ENCODE results near the gene RPA3. TPM values are rescaled to one million over a fixed set of nuclear protein-coding genes. Genes with fewer than 3 reads are reported as not detected.
A peak's percentile ranks its signal among the peaks of the same experiment; 100 is the strongest.
"Not testable (repeated sequence)": the region's sequence is repeated elsewhere in the genome, so short reads cannot be mapped to it uniquely, and the experiment has no call there.

The RPA3 gene
- total RNA-seq, 1 donor from 2014 or later = 18.4 TPM

- intact Hi-C loops (cut with DNase I) = no loop called here
- no peak for DNase-seq (ENCODE audit: low spot score)
These were observed 51.2 kb downstream of the RPA3 start for GRCh38 chr7:7667187-7667586.

- DNase-seq (ENCODE audit: low spot score) = no peak
- intact Hi-C loops (cut with DNase I) = no loop called here
These were observed 53.4 kb downstream of the RPA3 start for GRCh38 chr7:7665031-7665430.

GRCh38 chr7:7664291-7664690, 54.1 kb downstream of the RPA3 start:
- intact Hi-C loops (cut with DNase I) = no loop called here
- no peak for DNase-seq (ENCODE audit: low spot score)

- intact Hi-C loops (cut with DNase I) = no loop called here
These were observed 55.9 kb downstream of the RPA3 start for GRCh38 chr7:7662527-7662926.

GRCh38 chr7:7656459-7656858, 61.9 kb downstream of the RPA3 start:
- intact Hi-C loops (cut with DNase I); DNase-seq (ENCODE audit: low spot score): not testable (repeated sequence)

More at GRCh38 chr7:7662527-7662926, 55.9 kb downstream of the RPA3 start:
- DNase-seq (ENCODE audit: low spot score) = no peak

- intact Hi-C loops (cut with DNase I) = no loop called here
- DNase-seq (ENCODE audit: low spot score) = no peak
These were observed 63.3 kb downstream of the RPA3 start for GRCh38 chr7:7654964-7655715.

GRCh38 chr7:7653593-7654187, 64.7 kb downstream of the RPA3 start:
- intact Hi-C loops (cut with DNase I) = no loop called here
- no peak for DNase-seq (ENCODE audit: low spot score)

GRCh38 chr7:7652798-7653540, 65.4 kb downstream of the RPA3 start:
- intact Hi-C loops (cut with DNase I) = no loop called here
- no peak for DNase-seq (ENCODE audit: low spot score)

- DNase-seq (ENCODE audit: low spot score) = no peak
- intact Hi-C loops (cut with DNase I) = no loop called here
These were observed 66.9 kb downstream of the RPA3 start for GRCh38 chr7:7651479-7651878.

GRCh38 chr7:7650682-7651206, 67.7 kb downstream of the RPA3 start:
- DNase-seq (ENCODE audit: low spot score) = no peak
- intact Hi-C loops (cut with DNase I) = no loop called here

GRCh38 chr7:7647495-7648036, 70.8 kb downstream of the RPA3 start:
- intact Hi-C loops (cut with DNase I) = no loop called here

GRCh38 chr7:7642081-7642480, 76.3 kb downstream of the RPA3 start:
- intact Hi-C loops (cut with DNase I) = no loop called here
- no peak for DNase-seq (ENCODE audit: low spot score)

More at GRCh38 chr7:7647495-7648036, 70.8 kb downstream of the RPA3 start:
- no peak for DNase-seq (ENCODE audit: low spot score)

GRCh38 chr7:7641129-7641663, 77.2 kb downstream of the RPA3 start:
- no peak for DNase-seq (ENCODE audit: low spot score)
- intact Hi-C loops (cut with DNase I) = no loop called here

GRCh38 chr7:7640221-7641128, 77.9 kb downstream of the RPA3 start, which contains the start of gene UMAD1:
TSS of gene UMAD1 (plus strand) at chr7:7640752. CDS start at chr7:7673372, 32,620 bp downstream.
- intact Hi-C loops (cut with DNase I) = no loop called here
- DNase-seq (ENCODE audit: low spot score) = peak; percentile 100

- no peak for DNase-seq (ENCODE audit: low spot score)
- intact Hi-C loops (cut with DNase I) = loop anchor here (2.0 kb wide), 1 partner anchor 329 kb away; the partner anchor contains the start of gene GLCCI1
These were observed 78.6 kb downstream of the RPA3 start for GRCh38 chr7:7639847-7640220.

GRCh38 chr7:7639421-7639820, 79.0 kb downstream of the RPA3 start:
- DNase-seq (ENCODE audit: low spot score) = no peak
- intact Hi-C loops (cut with DNase I) = loop anchor here (2.0 kb wide), 1 partner anchor 329 kb away; the partner anchor contains the start of gene GLCCI1

GRCh38 chr7:7630626-7631329, 87.6 kb downstream of the RPA3 start:
- DNase-seq (ENCODE audit: low spot score) = no peak
- intact Hi-C loops (cut with DNase I) = no loop called here

GRCh38 chr7:7628476-7628875, 89.9 kb downstream of the RPA3 start:
- intact Hi-C loops (cut with DNase I) = no loop called here
- no peak for DNase-seq (ENCODE audit: low spot score)
